GM21529 (cell line): ENCODE results near the gene AKR1B15.
"Not testable (repeated sequence)": the region's sequence is repeated elsewhere in the genome, so short reads cannot be mapped to it uniquely, and the experiment has no call there.

ENCODE experiments used
- ATAC-seq: cut with Tn5 transposase; IDR thresholded peaks from one replicate; pipeline ENCODE4 v1.9.1; 2021; ENCODE audit not compliant: unreplicated experiment

AKR1B15 gene

GRCh38 chr7:134558370-134558769 lies 9.5 kb downstream of the AKR1B15 start:
- ATAC-seq = no peak

DNA sequence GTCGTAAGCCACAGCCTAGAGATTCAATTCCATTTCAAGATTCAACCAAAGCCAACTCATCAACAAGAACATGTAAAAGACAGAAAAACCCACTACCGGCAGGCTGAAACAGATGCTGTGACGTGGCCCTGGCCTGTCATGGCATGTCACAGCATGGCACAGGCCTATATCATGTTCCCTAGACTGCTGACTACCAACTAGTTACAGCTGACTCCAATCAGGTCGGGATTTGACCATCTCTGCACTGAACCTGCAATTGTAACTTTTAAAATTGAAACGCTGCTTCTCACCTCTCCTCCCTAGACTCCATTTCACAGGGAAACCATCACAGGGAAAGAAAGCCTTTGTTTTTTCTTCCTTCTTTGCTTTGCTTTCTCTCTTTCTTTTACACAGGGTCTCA lies 12.7 kb downstream of the AKR1B15 start:
- ATAC-seq = not testable (repeated sequence)

DNA sequence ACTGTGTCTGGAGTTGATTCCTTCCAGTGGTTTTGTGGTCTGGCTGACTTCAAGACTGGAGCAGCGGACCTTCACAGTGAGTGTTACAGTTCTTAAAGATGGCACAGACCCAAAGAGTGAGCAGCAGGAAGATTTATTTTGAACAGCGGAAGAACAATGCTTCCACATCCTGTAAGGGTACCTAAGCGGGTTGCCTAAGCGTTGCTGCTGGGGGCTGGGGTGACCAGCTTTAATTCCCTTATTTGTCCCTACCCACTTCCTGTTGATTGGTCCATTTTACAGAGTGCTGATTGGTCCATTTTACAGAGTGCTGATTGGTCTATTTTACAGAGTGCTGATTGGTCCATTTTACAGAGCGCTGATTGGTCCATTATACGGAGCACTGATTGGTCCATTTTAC lies 13.2 kb downstream of the AKR1B15 start:
- ATAC-seq = no peak

GRCh38 chr7:134563398-134563749 lies 14.5 kb downstream of the AKR1B15 start:
- ATAC-seq = not testable (repeated sequence)

DNA sequence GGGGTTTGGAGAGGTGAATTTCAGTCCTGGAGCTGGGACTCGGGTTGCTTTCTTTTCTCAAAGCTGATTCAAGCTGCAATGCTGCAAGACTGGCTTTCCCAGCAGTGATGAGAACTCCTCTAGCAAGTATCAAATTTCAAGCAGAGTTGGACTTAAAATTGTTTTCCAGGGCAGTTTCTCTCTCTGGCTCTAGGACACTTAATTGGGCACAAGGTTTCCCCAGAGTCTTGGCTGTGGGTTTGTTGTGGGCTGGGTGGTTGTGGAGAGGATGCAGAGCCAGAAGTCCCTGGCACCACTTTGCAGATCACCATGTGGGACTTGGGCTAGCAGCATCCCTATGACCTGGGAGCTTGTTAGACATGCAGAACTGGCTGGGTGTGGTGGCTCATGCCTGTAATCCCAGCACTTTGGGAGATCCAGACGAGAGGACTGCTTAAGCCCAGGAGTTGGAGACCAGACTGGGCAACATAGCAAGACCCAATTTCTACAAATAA lies 16.8 kb downstream of the AKR1B15 start:
- no peak for ATAC-seq

DNA sequence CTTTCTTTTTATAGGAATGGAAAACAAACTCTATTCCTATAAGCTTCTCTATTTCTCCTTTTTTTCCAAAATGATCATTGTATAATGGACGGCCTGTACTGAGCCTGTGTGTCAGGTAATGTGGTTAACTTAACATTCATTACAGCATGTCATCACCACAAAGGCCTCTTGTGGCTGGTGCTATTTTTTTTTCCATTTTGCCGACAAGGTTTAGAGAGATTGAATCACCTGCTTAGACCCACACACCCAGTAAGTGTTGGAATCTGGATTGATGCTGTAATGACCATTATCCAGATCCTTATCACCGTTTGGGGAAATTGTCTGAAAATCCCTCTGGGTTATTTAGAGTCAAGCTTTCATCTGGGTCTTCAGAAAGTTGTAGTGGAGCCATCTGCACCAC lies 18.5 kb downstream of the AKR1B15 start:
- no peak for ATAC-seq

GRCh38 chr7:134569962-134570361 lies 21.1 kb downstream of the AKR1B15 start:
- ATAC-seq = not testable (repeated sequence)

- no peak for ATAC-seq
Measured at GRCh38 chr7:134571101-134571500, 22.2 kb downstream of the AKR1B15 start.

DNA sequence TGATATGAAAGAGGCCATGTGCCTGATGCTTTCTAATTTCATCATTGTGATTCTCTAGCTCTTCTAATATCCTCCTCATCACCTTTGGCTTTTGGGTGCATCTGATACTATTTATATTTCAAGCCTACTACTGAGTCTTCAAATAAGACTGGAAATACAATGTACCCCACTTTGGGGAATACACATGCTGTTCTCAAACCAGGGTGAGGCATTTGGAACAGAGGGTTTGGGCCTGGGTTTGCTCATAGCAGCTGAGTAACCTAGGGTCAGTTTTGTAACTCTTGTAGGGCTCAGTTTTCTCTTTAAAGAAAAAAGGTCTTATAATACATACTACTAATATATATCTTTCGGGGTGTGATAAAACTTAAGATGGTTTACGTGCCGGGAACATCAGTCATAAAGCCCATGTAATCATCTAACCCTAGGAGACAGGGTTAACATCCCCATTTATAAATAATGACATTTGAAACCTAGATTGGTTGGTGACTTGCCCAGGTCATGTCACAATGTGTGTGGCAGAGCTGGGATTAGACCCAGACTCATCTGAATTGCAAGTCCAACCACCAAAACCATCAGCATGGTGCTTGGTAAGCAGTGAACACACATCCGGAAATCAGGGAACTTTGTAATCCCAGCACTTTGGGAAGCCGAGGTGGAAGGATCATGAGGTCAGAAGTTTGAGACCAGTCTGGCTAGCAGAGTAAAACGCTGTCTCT lies 23.0 kb downstream of the AKR1B15 start:
- no peak for ATAC-seq

DNA sequence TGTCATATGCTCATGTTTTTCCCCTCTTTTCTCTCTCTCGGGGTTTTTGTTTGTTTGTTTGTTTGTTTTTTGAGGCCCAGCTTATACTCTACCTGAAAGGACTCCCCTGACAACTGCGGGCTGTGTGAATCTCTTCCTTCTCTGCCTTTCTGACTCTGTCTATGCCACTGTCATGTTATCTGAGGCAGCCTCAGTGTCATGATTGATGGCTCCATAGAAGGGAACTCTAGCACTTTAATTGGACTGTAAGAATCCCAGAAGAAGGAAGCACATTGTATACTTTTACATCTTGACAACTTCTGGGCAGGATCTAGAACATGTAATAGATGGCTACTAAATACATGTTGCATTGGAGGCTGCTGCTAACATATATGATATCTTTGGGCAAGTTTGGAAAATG lies 25.4 kb downstream of the AKR1B15 start:
- no peak for ATAC-seq

GRCh38 chr7:134584290-134584689 lies 35.4 kb downstream of the AKR1B15 start:
- ATAC-seq = no peak

DNA sequence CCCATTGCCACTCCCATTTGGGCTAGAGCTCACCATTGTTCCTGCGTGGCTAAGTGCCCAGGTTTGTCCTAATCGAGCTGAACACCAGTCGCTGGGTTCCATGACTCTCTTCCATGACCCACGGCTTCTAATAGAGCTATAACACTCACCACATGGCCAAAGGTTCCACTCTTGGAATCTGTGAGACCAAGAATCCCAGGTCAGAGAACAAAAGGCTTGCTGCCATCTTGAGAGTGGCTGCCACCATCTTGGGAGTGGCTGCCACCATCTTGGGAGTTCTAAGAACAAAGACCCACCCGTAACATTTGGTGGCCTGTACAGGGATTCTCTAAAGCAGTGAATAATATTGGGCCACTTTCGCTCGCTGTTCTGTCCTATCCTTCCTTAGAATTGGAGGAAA lies 37.0 kb downstream of the AKR1B15 start:
- no peak for ATAC-seq

DNA sequence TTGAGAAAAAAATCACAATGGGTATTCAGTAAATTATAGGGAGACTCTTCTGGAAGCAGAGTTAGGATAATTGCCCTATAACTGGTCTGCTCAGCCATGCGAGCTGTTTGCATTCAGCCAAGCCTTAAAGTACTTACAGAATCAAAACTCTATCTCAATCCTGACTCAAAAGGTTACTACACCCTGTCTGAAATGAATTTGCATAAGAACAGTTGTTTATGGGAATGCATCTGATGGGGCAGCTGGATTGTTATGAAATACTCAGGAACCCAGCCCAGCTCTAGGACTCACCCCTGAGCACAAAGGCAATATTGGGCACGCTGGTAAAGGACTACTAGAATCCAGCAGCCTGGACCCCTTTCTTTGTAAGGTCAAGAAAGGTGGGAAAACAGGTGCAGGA lies 38.8 kb downstream of the AKR1B15 start:
- ATAC-seq = no peak

GRCh38 chr7:134589491-134589941 lies 40.6 kb downstream of the AKR1B15 start:
- no peak for ATAC-seq

DNA sequence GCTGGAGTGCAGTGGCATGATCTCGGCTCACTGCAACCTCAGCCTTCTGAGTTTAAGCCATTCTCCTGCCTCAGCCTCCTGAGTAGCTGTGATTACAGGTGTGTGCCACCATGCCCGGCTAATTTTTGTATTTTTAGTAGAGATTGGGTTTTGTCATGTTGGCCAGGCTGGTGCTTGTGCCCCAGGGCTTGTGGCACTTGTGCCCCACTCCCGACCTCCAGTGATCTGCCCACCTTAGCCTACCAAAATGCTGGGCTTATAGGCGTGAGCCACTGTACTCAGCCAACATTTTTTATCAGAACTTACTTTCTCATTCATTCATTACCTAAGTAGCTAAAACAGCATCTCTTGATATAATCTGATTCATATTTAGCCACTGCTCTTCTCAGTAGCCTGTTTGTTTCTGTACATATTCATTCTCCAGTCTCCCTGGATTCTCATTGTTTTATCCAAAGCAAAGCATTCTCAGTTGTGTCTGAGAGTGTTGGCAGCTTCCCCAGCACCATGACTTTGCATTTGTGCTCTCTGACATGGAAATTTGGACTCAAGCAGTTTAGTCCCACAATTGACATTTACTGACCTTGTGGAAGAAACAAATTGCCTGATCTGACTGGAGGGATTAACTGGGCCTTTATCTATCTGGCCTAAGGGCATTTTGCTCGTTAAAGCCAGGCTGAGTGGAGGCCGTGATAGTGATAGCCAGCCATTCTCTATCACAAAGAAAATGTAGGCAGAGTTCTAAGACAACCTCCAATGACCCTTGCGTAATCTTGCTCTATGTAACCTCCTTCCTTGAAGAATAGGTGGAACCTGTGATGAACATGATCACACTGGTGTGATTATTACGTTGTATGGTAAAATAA lies 44.9 kb downstream of the AKR1B15 start:
- ATAC-seq = no peak

- ATAC-seq = no peak
Measured at GRCh38 chr7:134594877-134595276, 46.0 kb downstream of the AKR1B15 start.

DNA sequence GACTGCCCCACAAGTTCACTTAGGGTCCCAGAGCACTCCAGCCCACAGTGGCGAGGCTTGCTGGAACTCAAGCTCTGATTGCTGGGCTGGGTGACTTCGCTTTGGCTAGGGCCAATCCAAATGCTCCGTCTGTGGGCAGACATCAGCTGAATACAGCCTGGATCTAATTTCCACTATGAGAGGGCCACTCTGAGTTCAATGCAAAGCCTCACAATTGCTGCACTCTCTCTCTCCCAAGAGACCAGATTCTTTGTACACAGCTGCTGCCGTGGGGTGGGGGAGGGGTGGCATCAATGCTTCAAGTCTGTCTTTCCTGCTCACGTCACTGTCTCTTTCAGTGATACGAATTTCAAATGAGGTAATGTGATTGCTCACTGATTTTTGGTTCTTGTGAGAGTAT lies 50.5 kb downstream of the AKR1B15 start:
- ATAC-seq = no peak

GRCh38 chr7:134601459-134601858 lies 52.5 kb downstream of the AKR1B15 start:
- ATAC-seq = no peak

- ATAC-seq = no peak
Measured at GRCh38 chr7:134602881-134603451, 54.1 kb downstream of the AKR1B15 start.

DNA sequence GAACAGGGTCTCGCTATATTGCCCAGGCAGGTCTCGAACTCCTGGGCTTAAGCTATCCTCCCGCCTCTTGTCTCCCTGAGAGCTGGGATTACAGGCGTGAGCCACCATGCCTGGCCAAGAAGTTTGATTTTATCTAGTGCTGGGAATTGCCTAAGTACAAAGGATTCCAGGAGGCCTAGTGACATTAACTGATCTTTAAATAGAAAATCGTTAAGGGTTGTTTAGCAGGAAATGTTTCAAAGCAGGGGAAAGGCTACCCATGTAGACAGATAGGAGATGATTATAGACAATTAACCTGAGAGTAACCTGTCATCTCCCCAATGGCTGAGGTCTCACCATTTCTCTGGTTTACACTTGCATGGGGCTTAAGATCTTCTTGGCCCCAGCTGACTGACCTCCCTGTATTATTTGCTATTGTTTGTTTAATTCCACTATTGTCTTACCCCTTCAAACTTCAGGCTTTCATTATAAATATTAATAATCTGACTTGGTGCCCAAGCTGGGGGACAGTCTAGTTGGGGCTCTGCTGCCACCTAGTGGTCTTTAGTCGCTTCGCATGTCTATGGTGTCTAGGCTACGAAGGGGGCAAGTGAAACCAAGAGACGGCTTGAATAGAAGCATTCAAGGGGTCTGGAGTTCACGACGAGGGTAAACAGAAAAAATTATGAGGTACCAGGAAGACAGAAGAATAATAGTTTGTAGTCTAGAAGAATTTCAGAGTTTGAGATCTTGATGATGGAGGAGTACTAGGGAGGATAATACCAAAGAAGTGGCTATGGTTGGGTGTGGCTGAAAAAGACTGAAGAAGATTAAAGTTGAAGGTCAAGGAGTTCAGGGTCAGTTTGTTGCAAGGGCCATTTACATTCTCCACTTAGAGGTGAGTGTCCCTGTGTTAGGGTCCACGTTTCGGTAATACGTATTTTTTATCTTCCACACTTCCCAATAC lies 57.3 kb downstream of the AKR1B15 start:
- ATAC-seq = peak; percentile 86
